DND-41 (cell line): ENCODE measurements around the gene MYOD1.

Experiments used
- CTCF ChIP-seq: IDR thresholded peaks from 2 replicates; pipeline ENCODE4 v1.5.1; 2012; ENCODE audit warnings: borderline replicate concordance, low read length, moderate library complexity, mild to moderate bottlenecking; ENCODE audit not compliant: poor library complexity, severe bottlenecking; ENCODE audit errors: extremely low read depth
- EZH2 ChIP-seq: IDR thresholded peaks from 3 replicates; pipeline ENCODE4 v1.6.1; 2012; ENCODE audit warnings: borderline replicate concordance, low read depth, mild to moderate bottlenecking, moderate library complexity, low read length, inconsistent platforms; ENCODE audit not compliant: severe bottlenecking

- TF ChIP-seq CTCF, result no peak
- TF ChIP-seq EZH2, result no peak
Observed at GRCh38 chr11:17683377-17684161, 35.8 kb upstream of the MYOD1 start.
